Inferior parietal cortex (tissue), 1 donor: Measurements from ENCODE around the gene POLDIP3.
"Not testable (repeated sequence)": the region's sequence is repeated elsewhere in the genome, so short reads cannot be mapped to it uniquely, and the experiment has no call there.

Experiments used
- DNase-seq: peaks from one replicate; pipeline ENCODE4 v3.0.0-alpha.2; 2016; ENCODE audit errors: extremely low spot score

Gene POLDIP3

DNA sequence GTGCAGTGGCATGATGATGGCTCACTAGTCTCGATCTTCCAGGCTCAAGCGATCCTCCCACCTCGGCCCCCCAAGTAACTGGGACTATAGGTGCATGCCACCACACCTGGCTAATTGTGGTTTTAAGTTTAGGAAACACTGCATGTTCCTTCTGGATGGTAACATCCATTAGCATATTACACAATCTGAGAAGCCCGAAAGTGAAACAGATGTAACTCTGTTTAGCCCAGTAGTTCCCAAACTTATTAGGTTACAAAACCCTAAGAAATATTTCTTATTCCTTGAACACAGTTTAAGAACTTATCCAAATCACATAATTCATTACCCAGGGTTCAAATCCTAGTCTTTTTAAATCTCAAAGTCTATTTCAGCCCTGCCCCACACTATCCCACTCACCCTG, 28.3 kb downstream of the POLDIP3 start:
- DNase-seq: no peak

DNA sequence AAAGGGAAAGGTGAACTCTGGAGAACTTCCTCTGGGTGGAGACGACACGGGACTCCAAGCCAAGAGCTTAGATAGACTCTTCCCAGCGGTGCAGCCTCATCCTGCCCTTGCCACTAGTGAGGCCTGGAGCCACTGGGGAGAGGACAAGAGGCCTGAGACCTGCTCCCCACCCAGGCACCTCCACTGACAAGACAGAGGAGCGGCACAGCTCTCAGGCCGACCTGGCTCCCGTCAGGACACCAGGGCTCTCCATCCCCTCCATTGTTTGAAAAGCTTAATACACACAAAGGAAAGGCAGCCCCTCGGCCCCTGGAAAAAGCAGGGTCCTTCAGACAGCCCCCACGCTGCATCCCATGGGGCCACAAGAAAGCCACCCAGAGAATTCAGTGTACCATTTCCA, 29.6 kb downstream of the POLDIP3 start:
- no peak for DNase-seq

DNA sequence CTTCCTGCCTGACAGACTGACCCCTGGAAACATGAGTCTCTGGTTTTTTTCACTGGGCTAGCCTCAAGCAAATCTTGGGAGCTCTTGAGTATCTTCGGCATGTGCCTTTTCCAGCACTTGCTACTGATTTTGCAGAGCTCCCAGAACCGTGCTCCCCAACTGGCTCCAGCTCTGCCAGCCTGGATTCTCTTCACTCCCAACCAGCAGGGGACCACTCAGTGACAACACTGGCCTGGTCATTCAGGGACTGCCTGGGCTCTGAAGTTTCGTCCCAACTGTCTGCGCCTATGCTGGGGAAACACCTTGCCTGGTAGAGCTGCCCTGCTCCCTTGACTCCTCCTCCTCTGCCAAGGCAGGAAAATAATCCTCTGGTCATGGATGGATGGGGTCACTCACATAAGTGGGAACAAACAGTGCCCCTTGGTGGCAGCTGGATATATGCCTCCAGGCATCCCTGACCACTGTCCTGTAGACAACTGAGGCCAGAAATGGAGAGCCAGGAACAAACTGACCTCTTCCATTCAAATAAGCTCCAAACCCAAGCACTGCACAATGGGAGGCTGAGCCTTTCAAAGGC, 30.2 kb downstream of the POLDIP3 start:
- DNase-seq: no peak

DNA sequence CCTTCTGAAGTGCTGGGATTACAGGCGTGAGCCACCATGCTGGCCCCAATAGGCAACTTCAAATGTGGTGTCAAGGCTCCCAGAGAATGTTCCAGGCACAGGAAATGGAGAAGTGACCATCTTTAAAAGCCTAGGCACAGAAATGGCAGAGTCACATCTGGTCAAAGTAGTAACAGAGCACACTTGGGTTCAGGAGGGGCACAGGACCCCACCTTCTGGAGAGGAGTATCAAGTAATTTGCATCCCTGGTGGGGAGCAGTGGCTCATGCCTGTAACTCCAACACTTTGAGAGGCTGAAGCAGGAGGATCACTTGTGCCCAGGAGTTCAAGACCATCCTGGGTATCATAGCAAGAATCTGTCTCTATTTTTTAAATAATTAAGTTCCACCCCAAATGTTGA, 31.7 kb downstream of the POLDIP3 start:
- no peak for DNase-seq

DNA sequence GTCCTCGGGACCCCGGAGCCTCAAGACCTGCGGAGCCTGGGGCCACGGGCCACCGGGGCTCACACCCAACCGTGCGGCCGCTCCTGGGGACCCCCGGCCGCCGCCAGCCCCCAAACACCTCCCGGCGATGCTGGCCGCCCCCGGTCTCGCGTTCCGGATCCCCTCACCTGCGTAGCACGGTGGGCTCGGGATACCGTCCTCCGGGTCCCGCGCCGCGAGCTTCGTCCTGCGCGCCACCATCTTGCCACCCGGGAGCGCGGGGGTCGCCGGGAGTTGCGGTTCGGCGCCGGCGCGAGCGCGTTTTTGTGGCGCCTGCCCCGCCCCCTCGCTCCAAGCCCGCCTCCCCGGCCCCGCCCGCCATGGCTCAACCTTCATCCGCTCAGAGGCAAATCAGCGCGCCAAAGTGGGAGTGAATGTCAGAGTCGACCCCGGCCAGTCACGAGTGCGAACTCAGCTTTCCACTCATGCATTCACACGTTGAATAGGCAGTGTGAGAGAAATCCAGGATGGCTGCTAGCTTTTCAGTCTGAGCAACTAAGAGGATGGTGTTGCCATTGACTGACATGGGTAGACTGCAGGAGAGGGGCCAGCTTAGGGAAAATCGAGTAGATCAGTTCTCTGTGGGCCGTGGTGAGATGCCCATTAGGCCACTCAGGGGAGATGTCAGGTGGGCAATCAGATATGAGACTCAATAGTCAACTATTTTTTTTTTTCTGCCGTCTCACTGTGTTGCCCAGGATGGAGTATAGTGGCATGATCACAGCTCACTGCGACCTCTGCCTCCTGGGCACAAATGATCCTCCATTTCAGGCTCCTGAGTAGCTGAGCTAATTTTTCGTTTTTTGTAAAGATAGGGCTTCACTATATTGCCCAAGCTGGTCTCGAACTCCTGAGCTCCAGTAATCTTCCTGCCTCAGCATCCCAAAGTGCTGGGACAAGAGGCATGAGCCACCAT, 32.6 kb downstream of the POLDIP3 start:
- peak; percentile 55 for DNase-seq

DNA sequence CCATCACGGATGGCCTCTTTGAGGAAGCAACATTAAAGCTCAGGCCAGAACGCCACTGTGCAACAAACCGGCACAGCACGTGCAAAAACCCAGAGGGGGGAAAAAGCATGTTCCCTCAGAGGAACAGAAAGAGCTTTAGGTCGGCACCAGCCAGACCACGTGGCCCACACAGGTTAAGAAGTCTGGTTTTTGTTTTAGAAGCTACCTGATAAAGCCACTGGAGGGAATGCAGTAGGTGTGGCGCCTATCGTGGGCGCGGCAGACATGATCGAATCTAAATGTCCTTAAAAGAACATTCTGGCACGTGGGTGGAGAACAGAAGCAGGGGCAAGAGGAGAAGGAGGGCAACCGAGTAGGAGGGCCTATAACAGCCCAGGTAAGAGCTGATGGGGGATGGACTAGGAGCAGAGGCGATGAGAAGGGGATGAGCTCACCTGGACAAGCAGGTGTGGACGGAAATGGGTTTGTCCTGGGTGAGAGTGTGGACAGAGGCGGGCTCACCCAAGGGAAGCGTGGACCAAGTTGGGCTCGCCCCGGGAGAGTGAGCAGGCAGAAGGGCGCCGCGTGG, 33.4 kb downstream of the POLDIP3 start:
- DNase-seq: not testable (repeated sequence)

DNA sequence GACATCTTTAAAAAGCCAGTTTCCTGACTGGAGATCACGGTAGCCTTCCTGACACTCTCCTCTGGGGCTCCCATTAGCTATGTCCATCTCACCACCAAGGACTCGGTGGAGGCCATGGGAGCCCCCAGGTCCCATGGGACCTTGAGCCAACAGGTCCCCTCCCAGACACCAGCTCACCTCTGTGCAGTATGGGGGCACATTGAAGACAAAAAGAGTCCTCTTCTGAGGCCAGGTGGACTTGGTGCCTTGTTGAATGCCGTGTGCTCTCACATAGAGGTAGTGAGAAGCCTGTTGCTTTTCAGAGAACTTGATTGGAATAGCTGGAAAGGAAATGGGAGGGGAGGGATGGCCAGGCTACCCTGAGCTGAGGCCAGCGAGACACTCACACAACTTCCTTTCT, 34.6 kb downstream of the POLDIP3 start:
- DNase-seq: not testable (repeated sequence)

DNA sequence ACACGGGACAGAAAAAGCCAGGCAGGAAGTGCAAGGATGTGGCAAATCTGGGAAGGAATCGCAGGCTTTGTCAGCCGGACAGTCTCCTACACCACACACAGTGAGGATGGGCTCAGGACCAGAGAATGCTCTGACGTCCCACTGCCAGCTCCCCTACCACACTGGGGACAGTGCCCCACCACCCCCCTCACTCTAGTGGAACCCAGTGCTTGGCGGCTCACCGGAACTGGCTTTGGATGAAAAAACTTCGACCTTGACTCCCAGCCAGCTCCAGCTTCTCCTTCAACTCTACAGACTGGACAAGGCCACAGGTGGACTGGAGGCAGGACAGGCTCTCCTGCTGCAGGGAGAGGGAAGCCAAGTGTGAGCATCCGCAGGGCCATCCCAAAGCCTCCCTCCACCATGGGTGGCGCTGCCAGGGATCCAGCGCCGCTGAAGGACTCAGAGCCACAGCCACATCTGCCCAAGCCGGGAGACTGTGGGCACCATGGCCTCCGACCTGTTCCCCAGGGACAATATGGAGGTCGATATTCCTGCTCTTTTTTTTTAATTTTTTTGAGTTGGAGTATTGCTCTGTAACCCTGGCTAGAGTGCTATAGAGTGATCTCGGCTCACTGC, 37.0 kb downstream of the POLDIP3 start:
- DNase-seq: no peak

DNA sequence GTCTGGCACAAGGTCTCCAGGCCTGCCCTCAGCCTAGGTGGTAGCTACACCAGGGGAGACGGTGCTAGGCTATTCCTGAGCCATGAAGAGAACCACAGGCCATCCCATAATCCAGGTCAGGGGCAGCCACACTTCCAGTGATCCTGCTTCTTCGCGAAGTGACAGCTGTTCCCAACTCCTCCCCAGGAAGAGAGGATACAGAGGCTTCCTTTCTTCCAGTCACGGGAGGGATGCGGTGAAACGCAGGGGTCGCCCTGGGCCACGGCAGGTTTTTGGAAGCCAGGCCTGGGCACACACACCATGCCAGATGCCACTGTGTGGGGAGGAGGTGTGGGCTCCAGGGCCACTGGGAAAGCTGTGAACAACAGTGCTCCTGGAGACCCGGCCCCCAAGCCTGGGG, 37.5 kb downstream of the POLDIP3 start:
- not testable (repeated sequence) for DNase-seq

DNA sequence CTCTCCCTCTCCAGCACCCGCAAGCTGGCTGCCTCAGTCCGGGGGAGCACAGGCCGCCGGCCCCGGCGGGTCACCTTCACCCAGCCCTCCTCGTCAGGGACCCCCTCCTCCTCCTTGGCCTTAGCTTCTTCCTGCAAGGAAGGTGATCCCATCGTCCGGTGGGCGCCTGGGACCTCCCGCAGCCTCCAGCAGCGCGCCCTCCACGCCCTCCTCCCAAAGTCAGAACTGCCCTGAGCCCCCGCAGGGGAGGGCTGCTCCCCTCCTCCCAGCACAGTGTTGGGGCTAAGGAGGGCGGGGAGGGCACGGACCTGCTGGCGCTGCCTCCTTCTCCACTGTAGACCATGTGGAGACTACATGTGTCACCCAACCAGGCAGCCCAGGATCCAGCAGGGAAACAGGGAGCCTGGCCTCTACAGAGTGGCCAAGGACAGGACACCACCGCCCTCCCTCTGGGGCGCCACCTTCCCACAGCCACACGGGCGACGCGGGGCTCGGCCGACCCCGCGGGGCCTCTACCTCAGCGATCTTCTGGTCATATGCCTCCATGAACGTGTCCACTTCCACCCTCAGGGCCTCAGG, 38.6 kb downstream of the POLDIP3 start:
- DNase-seq: not testable (repeated sequence)

DNA sequence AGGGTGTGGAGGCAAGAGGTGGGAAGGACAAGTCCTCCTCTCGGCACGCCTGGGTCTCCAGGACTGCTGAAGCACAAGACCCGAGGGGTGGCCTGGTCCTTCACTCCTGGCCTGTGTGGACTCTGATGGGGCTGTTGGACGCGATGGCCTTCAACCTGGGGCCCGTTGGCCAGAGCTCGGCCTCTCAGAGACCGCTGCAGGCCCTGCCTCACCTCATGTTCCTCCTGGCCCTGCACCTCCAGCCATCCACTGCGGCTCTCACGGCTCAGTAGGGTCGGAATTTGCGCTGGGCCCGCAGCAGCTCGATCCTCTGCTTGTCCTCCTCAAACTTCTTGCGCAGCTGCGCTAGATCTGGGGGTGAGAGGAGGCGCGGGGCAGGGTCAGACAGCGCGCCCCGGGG, 40.2 kb downstream of the POLDIP3 start:
- not testable (repeated sequence) for DNase-seq

- DNase-seq: not testable (repeated sequence)
These were observed 40.6 kb downstream of the POLDIP3 start for GRCh38 chr22:42574046-42574445.

GRCh38 chr22:42571068-42571467, 43.6 kb downstream of the POLDIP3 start:
- not testable (repeated sequence) for DNase-seq

DNA sequence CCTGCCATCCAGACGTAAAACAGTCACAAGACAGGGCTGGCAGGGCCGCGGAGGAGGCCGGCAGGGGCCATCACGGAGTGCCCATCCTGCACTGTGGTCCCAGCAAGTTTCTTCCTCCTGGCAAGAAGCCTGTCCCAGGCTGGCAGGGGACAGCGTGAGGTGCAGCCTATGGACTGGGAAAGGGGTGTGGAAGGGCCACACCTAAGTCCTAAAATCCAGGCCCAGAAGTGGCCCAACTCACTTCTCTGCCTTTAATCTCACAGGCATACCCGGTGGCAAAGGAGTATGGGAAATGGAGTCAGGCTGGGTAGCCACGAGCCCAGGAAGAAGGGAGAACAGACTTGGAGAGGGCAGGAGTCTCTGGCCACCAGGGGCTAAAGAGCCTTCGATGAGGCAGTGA, 44.1 kb downstream of the POLDIP3 start:
- DNase-seq: not testable (repeated sequence)

- DNase-seq: not testable (repeated sequence)
These were observed 46.7 kb downstream of the POLDIP3 start for GRCh38 chr22:42567950-42568349.

DNA sequence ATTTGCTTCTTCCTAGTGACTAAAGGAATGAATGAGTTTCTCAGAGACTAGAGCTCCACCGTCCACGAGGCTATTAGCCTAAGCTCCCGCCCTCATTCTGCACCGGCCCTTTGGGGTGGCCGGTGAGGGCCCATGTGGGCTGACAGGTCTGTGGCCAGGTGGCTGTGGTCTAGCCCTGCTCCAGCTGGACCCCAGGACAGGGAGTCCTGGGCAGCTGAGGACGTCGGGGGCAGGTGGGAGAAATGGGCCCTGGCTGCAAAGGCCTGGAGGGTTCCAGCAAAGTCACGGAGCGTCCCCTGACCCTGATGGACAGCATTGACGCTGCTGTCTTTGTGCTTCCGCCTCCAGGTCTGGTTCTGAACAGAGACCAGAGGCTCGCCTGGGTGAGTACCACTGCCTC, 48.7 kb downstream of the POLDIP3 start:
- no peak for DNase-seq

GRCh38 chr22:42564699-42565098, 50.0 kb downstream of the POLDIP3 start:
- DNase-seq: no peak

GRCh38 chr22:42563943-42564342, 50.7 kb downstream of the POLDIP3 start:
- not testable (repeated sequence) for DNase-seq

DNA sequence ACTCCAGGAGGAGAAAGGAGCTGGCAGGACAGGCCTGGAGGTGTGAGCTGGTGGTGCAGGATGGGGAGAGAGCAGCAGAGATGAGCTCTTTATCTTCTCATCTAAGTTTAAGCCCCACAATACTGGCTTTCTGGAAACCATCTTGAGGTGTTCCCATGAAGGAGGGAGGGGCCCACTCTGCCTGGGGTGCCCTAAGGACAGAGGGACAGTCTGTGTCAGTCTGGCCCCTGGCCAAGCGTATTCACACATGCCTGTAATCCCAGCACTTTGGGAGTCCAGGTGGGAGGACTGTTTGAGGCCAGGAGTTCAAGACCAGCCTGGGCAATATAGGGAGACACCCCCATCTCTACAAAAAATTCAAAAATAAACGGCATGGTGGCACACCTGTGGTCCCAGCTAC, 52.0 kb downstream of the POLDIP3 start:
- no peak for DNase-seq

- DNase-seq: no peak
These were observed 52.4 kb downstream of the POLDIP3 start for GRCh38 chr22:42562279-42562678.

- DNase-seq: no peak
These were observed 52.8 kb downstream of the POLDIP3 start for GRCh38 chr22:42561856-42562255.

DNA sequence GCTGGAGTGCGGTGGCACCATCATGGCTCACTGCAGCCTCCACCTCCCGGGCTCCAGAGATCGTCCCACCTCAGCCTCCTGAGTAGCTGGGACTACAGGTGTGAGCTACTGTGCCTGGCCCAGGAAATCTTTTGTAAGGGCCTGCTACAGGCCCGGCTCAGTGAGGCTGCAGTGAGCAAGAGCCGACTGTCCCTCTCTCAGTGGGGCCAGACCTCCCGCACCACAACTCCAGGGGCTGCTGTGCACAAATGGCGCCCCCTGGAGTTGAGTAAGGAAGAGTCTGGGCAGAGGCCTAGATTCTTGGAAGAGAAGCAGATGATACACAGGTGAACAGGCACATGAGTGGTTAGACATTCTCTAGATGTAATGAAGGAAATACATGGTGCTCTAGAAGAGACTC, 53.9 kb downstream of the POLDIP3 start:
- DNase-seq: peak; percentile 15
